ENCODE measurements around the gene IRAK3.
A peak's percentile ranks its signal among the peaks of the same experiment; 100 is the strongest.
"Not testable (repeated sequence)": the region's sequence is repeated elsewhere in the genome, so short reads cannot be mapped to it uniquely, and the experiment has no call there.

The IRAK3 gene

GRCh38 chr12:66234773-66235625, 46.0 kb downstream of the IRAK3 start:
- DNase-seq (ENCODE audit: low read depth) = not testable (repeated sequence)
- TF ChIP-seq CTCF (IDR thresholded peaks at IDR 0.05; ENCODE audit: low read depth, low read length, missing control alignments) = peak; percentile 15

GRCh38 chr12:66235626-66236281, 46.7 kb downstream of the IRAK3 start:
- peak overlapping the region; percentile 57 for H3K4me3 ChIP-seq (ENCODE audit: low read depth, low read length)
- TF ChIP-seq CTCF (IDR thresholded peaks at IDR 0.05; ENCODE audit: low read depth, low read length, missing control alignments) = no peak
- DNase-seq (ENCODE audit: low read depth) = no peak

More at GRCh38 chr12:66234773-66235625, 46.0 kb downstream of the IRAK3 start:
- peak overlapping the region; percentile 57 for H3K4me3 ChIP-seq (ENCODE audit: low read depth, low read length)

- DNase-seq (ENCODE audit: low read depth); H3K4me3 ChIP-seq (ENCODE audit: low read depth, low read length): not testable (repeated sequence)
Measured at GRCh38 chr12:66236282-66236675, 47.3 kb downstream of the IRAK3 start.

DNA sequence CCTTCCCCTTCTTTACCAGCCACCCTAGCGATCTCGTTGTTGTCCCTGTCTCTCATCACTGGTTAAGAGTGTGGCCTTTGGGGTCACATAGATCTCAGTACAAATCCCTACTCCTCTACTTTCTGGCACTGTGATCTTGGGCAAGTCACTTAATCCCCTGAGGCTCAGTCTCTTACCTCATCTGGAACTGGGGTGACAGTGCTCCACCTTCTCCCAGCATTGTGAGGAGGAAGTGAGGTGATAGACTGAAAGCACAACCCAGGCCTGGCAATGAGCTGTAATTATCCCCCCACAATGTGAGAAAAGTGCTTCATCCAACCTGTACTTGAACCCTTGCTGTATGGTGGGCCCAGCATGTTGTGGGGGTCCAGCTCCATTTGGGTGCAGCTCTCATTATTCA, 48.0 kb downstream of the IRAK3 start:
- no peak for DNase-seq (ENCODE audit: low read depth)
- no peak for TF ChIP-seq CTCF (IDR thresholded peaks at IDR 0.05; ENCODE audit: low read depth, low read length, missing control alignments)
- H3K4me3 ChIP-seq (ENCODE audit: low read depth, low read length) = no peak overlapping the region

GRCh38 chr12:66237505-66238175, 48.6 kb downstream of the IRAK3 start:
- TF ChIP-seq CTCF (IDR thresholded peaks at IDR 0.05; ENCODE audit: low read depth, low read length, missing control alignments) = no peak
- DNase-seq (ENCODE audit: low read depth) = no peak
- no peak overlapping the region for H3K4me3 ChIP-seq (ENCODE audit: low read depth, low read length)

- DNase-seq (ENCODE audit: low read depth) = no peak
Measured at GRCh38 chr12:66239295-66239694, 50.3 kb downstream of the IRAK3 start.

More at GRCh38 chr12:66239295-66239694, 50.3 kb downstream of the IRAK3 start:
- H3K4me3 ChIP-seq (ENCODE audit: low read depth, low read length) = no peak overlapping the region
- TF ChIP-seq CTCF (IDR thresholded peaks at IDR 0.05; ENCODE audit: low read depth, low read length, missing control alignments) = no peak

Measured in GM12864 (cell line).